Bronchus fibroblast of lung (primary cell): ENCODE data around the gene MMADHC. TPM values are rescaled to one million over a fixed set of nuclear protein-coding genes. Genes with fewer than 3 reads are reported as not detected.

Experiments
- total RNA-seq: library from RNA; depleted of rRNA; stranded (reverse); fragments of >200 nt; gene quantifications from 2 replicates; pipeline ENCODE4 v1.2.3, GENCODE V29; 2015

Gene MMADHC
- total RNA-seq = 79.7 and 94.0 TPM in 2 replicates

DNA sequence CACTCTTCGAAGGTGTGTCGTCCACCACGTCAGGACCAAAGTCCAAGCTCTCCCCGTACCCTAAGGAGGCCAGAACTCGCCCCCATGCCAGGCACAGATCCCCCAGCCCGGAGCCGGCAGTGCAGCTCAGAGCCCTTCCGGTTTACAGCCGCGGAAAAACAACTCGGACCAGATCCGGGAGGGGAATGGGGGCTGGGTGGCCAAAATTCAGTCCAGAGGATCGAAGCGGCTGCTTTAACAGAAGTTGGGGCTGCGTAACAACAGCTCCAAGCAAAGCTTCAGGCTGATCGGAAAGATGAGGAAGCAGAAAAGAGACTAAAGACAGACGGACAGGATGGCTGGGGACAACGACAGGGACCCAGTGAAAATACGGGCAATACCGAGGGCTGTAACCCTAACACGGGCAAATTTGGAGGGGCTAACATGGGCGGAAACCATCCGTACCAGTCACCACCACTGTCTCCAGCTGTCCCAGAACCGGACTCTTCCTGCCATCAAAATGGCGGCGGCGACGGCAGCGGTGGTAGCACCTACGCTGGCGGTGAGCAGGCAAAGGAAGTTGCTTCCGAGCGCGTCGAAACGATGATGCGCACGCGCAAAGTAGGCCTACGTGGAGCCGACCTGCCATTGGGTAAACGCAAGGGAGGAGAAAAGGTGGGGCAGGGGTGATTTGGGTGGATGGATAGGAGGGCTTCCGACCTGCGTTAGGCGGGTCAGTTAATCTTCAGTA is at the start of gene MMADHC:
Gene MMADHC, minus strand, starts transcription at position 556 of the 730 bp plus-strand sequence. CDS start 678 bp downstream, outside the sequence.

